Measurements from ENCODE around the gene PTPRG. TPM values are rescaled to one million over a fixed set of nuclear protein-coding genes. Genes with fewer than 3 reads are reported as not detected.
A peak's percentile ranks its signal among the peaks of the same experiment; 100 is the strongest.

PTPRG gene
- total RNA-seq, 1 experiment from 2014 or later: 69.3 TPM

DNA sequence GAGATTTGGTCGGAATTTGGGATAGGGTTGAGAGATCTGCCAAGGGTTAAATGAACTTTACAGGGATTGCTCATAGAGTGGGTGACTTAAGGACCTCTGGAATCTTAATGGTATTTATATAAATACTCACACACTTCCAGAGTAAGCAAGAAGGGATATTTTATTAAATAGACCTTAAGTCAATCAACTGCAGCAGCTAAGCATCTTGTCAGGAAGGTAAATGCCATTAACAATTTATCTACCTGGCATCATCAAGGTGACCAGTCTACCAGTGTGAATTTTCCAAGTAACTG, 688.1 kb downstream of the PTPRG start:
- no peak overlapping the region for H2BK120ac ChIP-seq (ENCODE audit: low read depth, low read length, poor library complexity, severe bottlenecking)
- no peak overlapping the region for H4K5ac ChIP-seq (ENCODE audit: insufficient read length, low read depth, low read length)
- H4K91ac ChIP-seq (ENCODE audit: insufficient read length, low read depth, low read length): no peak overlapping the region
- H3K14ac ChIP-seq (ENCODE audit: insufficient read depth, low read length): no peak overlapping the region
- no peak overlapping the region for H3T11ph ChIP-seq (ENCODE audit: low read length)
- H3K4ac ChIP-seq (ENCODE audit: low read depth, low read length): no peak overlapping the region
- H2BK12ac ChIP-seq (ENCODE audit: insufficient read length, low read depth, low read length): no peak overlapping the region
- Mint-ChIP-seq H3K27me3 (ENCODE audit: low read depth) (no peaks in the 10 kb centered on the region), H3K36me3 (ENCODE audit: insufficient read depth in 1 of 3, low read depth in 3 of 3) (peaks cover 0 to under 1% (median 0%) of the 10 kb centered on the region in 3 experiments; a peak in 4 of 7 replicates), H3K4me3 (no peak overlapping the region), H3K27ac (peak overlapping the region in 2 of 3 experiments; percentile 30 to 56; a peak in 3 of 7 replicates), H3K4me1 (peaks cover 35 to 39% of the 10 kb centered on the region in 2 experiments), H3K9me3 (no peaks in the 10 kb centered on the region)
- H3K18ac ChIP-seq (ENCODE audit: insufficient read length, low read depth, low read length): no peak overlapping the region
- H3K79me2 ChIP-seq (ENCODE audit: insufficient read depth, low read length): no peaks in the 10 kb centered on the region
- H3K9ac ChIP-seq (ENCODE audit: extremely low read depth, insufficient read length, low read length): no peak overlapping the region
- no peak overlapping the region for H2BK15ac ChIP-seq (ENCODE audit: low read depth, low read length)
- no peaks in the 10 kb centered on the region for H4K20me1 ChIP-seq (ENCODE audit: control insufficient read depth, insufficient read depth, insufficient read length)
- H3K4me1 ChIP-seq (ENCODE audit: insufficient read depth, low read length): peaks cover 2% of the 10 kb centered on the region; the same call in 1 of the 2 replicates
- H3K27me3 ChIP-seq (ENCODE audit: insufficient read depth, low read length): no peaks in the 10 kb centered on the region
- no peak overlapping the region for H4K8ac ChIP-seq (replicated peaks; ENCODE audit: insufficient read length, low read depth, low read length)
- no peak overlapping the region for H3K56ac ChIP-seq (ENCODE audit: insufficient read length, low read depth, low read length)
- H2BK5ac ChIP-seq (ENCODE audit: insufficient read length, low read length): no peak overlapping the region
- H3K4me2 ChIP-seq (ENCODE audit: insufficient read depth, insufficient read length, low read length): no peak overlapping the region
- TF ChIP-seq, protein P1, sequence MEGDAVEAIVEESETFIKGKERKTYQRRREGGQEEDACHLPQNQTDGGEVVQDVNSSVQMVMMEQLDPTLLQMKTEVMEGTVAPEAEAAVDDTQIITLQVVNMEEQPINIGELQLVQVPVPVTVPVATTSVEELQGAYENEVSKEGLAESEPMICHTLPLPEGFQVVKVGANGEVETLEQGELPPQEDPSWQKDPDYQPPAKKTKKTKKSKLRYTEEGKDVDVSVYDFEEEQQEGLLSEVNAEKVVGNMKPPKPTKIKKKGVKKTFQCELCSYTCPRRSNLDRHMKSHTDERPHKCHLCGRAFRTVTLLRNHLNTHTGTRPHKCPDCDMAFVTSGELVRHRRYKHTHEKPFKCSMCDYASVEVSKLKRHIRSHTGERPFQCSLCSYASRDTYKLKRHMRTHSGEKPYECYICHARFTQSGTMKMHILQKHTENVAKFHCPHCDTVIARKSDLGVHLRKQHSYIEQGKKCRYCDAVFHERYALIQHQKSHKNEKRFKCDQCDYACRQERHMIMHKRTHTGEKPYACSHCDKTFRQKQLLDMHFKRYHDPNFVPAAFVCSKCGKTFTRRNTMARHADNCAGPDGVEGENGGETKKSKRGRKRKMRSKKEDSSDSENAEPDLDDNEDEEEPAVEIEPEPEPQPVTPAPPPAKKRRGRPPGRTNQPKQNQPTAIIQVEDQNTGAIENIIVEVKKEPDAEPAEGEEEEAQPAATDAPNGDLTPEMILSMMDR (conservative IDR thresholded peaks at IDR 0.05): no peak
- no peak for DNase-seq
- WGBS (ENCODE audit: extremely low coverage, insufficient read length, low lambda C conversion rate): no CpG with 5 or more reads among the region's 1 CpG
- no peak overlapping the region for H3K23ac ChIP-seq (ENCODE audit: insufficient read length, low read depth, low read length)
- H2AK5ac ChIP-seq (ENCODE audit: insufficient read length, low read length): no peak overlapping the region
- no peak overlapping the region for H2BK20ac ChIP-seq (ENCODE audit: low read depth, low read length, poor library complexity, severe bottlenecking)
- H3K23me2 ChIP-seq (ENCODE audit: insufficient read length, low read depth, low read length, poor library complexity, severe bottlenecking): no peaks in the 10 kb centered on the region
- no peak overlapping the region for H3K27ac ChIP-seq (ENCODE audit: insufficient read length, low read depth, low read length)
- H3K9me3 ChIP-seq (ENCODE audit: control insufficient read depth, low read depth, low read length): no peaks in the 10 kb centered on the region
- no peaks in the 10 kb centered on the region for H3K79me1 ChIP-seq (ENCODE audit: insufficient read depth, low read depth, low read length, poor library complexity, severe bottlenecking)
- no peak overlapping the region for H2AFZ ChIP-seq (ENCODE audit: low read length)
